Lower lobe of right lung (tissue), 2 donors: Measurements from ENCODE around the gene KRT80. TPM values are rescaled to one million over a fixed set of nuclear protein-coding genes. Genes with fewer than 3 reads are reported as not detected.
A peak's percentile ranks its signal among the peaks of the same experiment; 100 is the strongest.

Experiments used
- ATAC-seq, 2 donors: fragments of 200-7000 bp; cut with Tn5 transposase; one replicate each; pipeline ENCODE4 v1.9.1; 2020 to 2022; ENCODE audit warnings: mild to moderate bottlenecking in 2 of 2, moderate library complexity in 2 of 2
- DNase-seq: peaks from one replicate; pipeline ENCODE4 v3.0.0-alpha.2; 2020
- H3K27ac ChIP-seq: fragments of 200-600 bp; one replicate; pipeline ENCODE4 v1.8.0; 2022
- H3K27me3 ChIP-seq: fragments of 200-600 bp; one replicate; pipeline ENCODE4 v1.8.0; 2022; ENCODE audit warnings: low read depth
- H3K36me3 ChIP-seq: fragments of 200-600 bp; one replicate; pipeline ENCODE4 v1.8.0; 2022; ENCODE audit warnings: mild to moderate bottlenecking
- H3K4me1 ChIP-seq: fragments of 200-600 bp; one replicate; pipeline ENCODE4 v1.8.0; 2022
- H3K4me3 ChIP-seq: fragments of 200-600 bp; one replicate; pipeline ENCODE4 v1.8.0; 2022; ENCODE audit warnings: mild to moderate bottlenecking
- H3K9me3 ChIP-seq: fragments of 200-600 bp; one replicate; pipeline ENCODE4 v1.8.0; 2022
- CTCF ChIP-seq: fragments of 200-600 bp; IDR thresholded peaks from one replicate; pipeline ENCODE4 v1.8.0; 2022; ENCODE audit warnings: antibody characterized with exemption, mild to moderate bottlenecking
- intact Hi-C: fragments of 100-400 bp; cut with DNase I; formaldehyde crosslinking; loops from one replicate; pipeline ENCODE4 v1.11.0; 2022
- total RNA-seq: library from RNA; stranded (reverse); fragmentation: NEBNext Ultra II Directional; extraction: Animal tissue kit (Norgen Biotek cat#: 25700); gene quantifications from one replicate; pipeline ENCODE4 v1.2.1, GENCODE V29; 2021
- donor health status: DM: no; HTN: yes; CAD: no; lungs with severe emphysema.

Gene KRT80
- total RNA-seq, 1 donor from 2014 or later: 3.0 TPM

DNA sequence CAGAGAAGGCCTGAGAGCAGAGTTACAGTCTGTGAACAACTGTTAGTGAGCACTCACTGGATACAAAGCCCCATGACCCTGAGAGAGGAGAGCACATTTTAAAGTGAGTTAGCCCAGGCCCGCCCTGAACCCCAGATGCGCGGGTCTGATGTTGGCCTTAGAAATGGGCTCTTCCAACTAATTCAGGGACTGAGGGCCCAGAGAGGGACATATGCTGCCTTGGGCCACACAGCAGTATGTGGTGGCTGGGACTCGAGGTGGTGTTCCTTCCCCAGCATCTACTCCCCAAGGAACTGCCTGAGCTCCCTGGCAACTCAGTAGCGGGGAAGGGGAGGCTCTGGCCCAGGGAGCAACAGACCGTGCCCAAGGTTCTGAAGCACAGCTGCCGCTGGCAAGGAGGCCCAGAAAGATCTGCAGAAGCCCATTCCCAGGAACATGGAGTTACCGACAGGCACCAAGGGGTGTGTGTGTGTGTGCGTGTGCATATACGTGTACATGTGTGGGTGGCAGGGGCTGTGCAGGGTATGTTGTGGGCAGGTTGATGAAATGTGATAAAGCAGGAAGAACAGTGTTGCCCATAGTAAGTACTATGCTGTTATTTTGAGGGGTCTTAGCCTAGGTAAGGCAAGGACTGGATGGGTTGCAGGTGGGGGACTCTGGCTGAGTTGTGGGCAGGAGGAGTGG, 40.5 kb downstream of the KRT80 start:
- H3K4me1 ChIP-seq: peaks cover 58% of the 10 kb centered on the region
- no peaks in the 10 kb centered on the region for H3K36me3 ChIP-seq
- H3K4me3 ChIP-seq: no peak overlapping the region
- H3K9me3 ChIP-seq: no peaks in the 10 kb centered on the region
- intact Hi-C loops: no loop called here
- no peak for TF ChIP-seq CTCF
- ATAC-seq: no peak
- peak overlapping the region; percentile 69 for H3K27ac ChIP-seq
- H3K27me3 ChIP-seq: no peaks in the 10 kb centered on the region
- no peak for DNase-seq

GRCh38 chr12:52149651-52150241, 42.1 kb downstream of the KRT80 start:
- Histone ChIP-seq H3K4me3 (no peak overlapping the region), H3K4me1 (peaks cover 57% of the 10 kb centered on the region), H3K36me3 (no peaks in the 10 kb centered on the region), H3K27me3 (no peaks in the 10 kb centered on the region), H3K27ac (peak overlapping the region; percentile 92), H3K9me3 (no peaks in the 10 kb centered on the region)
- intact Hi-C loops: no loop called here
- DNase-seq: no peak
- no peak for TF ChIP-seq CTCF
- no peak for ATAC-seq

DNA sequence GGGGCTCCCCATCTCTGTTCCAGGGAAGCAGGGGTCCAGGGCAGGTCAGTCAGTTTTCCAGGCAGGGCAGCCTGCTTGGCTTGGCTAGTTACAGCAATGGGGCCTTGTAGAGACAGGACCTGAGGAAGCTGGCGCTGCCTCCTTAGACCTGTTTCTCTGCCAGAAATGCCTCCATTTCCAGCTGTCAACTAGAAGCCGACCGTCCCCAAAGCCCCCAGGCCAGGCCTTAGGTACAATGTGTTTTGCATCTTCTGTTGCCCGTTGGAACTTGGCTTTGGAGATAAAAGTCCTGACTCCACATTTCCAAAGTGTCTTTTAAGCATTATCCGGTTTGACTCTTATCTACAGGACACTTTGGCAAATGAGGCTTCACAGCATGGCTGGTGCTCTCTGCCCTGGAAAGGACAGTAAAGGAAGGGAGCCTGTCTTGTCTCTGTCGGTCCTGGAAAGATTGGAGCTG, 42.6 kb downstream of the KRT80 start:
- no peaks in the 10 kb centered on the region for H3K27me3 ChIP-seq
- H3K4me3 ChIP-seq: no peak overlapping the region
- DNase-seq (no peak), ATAC-seq (no peak)
- no peaks in the 10 kb centered on the region for H3K36me3 ChIP-seq
- H3K9me3 ChIP-seq: no peaks in the 10 kb centered on the region
- intact Hi-C loops: no loop called here
- peaks cover 59% of the 10 kb centered on the region for H3K4me1 ChIP-seq
- no peak for TF ChIP-seq CTCF
- peak overlapping the region; percentile 92 for H3K27ac ChIP-seq

DNA sequence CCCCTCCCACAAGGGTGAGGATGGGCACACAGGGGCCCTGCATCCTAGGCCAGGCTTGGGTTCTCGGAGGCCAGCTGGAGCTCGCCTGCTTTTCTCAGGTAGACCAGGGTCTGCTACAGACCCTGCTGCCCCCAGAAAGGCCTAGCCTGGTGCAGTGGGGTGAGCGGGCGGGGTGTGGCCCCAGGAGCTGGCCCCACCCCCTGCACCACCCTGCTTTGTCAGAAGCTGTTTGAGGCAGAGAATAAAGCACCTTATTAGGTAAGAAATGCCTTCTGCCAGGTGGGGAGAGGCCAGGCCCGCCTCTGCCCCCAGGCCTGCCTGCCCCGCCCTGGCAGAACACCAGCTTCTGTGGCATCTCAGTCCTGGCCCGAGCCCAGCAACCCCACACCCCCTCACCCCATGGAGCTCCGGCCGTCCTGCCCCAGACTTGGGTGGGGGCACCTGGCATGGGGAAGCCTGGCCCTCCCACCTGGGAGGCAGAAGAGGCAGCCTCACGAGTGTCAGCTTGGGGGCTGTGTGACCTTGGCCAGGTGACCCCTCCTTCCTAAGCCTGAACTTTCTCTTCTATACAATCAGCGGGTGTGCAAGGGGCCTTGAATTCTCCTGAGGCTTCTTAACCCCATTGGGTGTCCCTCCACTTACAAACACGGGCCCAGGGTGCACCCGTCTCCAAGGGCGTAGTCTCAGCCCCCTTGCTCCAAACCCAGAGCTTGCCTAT, 43.2 kb downstream of the KRT80 start:
- ATAC-seq: peak; percentile 71 to 72
- no peaks in the 10 kb centered on the region for H3K36me3 ChIP-seq
- H3K27ac ChIP-seq: peak overlapping the region; percentile 92
- H3K27me3 ChIP-seq: no peaks in the 10 kb centered on the region
- no peak for TF ChIP-seq CTCF
- H3K9me3 ChIP-seq: no peaks in the 10 kb centered on the region
- no peak overlapping the region for H3K4me3 ChIP-seq
- intact Hi-C loops: no loop called here
- peaks cover 62% of the 10 kb centered on the region for H3K4me1 ChIP-seq
- peak; percentile 87 for DNase-seq

GRCh38 chr12:52147964-52148463, 43.8 kb downstream of the KRT80 start:
- Histone ChIP-seq H3K4me3 (no peak overlapping the region), H3K4me1 (peaks cover 62% of the 10 kb centered on the region), H3K27ac (peak overlapping the region; percentile 92), H3K36me3 (no peaks in the 10 kb centered on the region), H3K27me3 (no peaks in the 10 kb centered on the region), H3K9me3 (no peaks in the 10 kb centered on the region)
- DNase-seq: no peak
- ATAC-seq: no peak
- intact Hi-C loops: no loop called here
- no peak for TF ChIP-seq CTCF
